Activated CD8-positive, alpha-beta memory T cell treated with anti-CD3 and anti-CD28 coated beads for 36 hours (primary cell): ENCODE data around the gene PCGF1. TPM values are rescaled to one million over a fixed set of nuclear protein-coding genes. Genes with fewer than 3 reads are reported as not detected.

ENCODE experiments used
- CTCF ChIA-PET: fragments of 350-600 bp; sonication (Branson Sonifier 250); formaldehyde crosslinking; loops from one replicate; lab custom pipeline; 2021; ENCODE audit warnings: antibody characterized with exemption; lab: Charles Lee
- POLR2A ChIA-PET: fragments of 350-600 bp; sonication (Branson Sonifier 250); formaldehyde crosslinking; loops from one replicate; lab custom pipeline; 2021; ENCODE audit warnings: antibody characterized with exemption; lab: Charles Lee
- total RNA-seq, 2 experiments: library from RNA; stranded (reverse); gene quantifications; one replicate each; pipeline ENCODE4 v1.2.3, GENCODE V29; 2021

PCGF1 gene
- total RNA-seq, 2 experiments from 2014 or later, result 23.8 to 26.1 TPM

- POLR2A ChIA-PET, result no interaction called here
Measured at GRCh38 chr2:74525717-74526648, 18.5 kb upstream of the PCGF1 start, which contains the start of gene DQX1. Gene DQX1 (minus strand): TSS chr2:74526231. CDS start chr2:74525729, 502 bp downstream.

GRCh38 chr2:74524955-74525716 lies 17.6 kb upstream of the PCGF1 start:
- CTCF ChIA-PET, result no interaction called here
- POLR2A ChIA-PET, result no interaction called here

More at GRCh38 chr2:74525717-74526648, 18.5 kb upstream of the PCGF1 start, which contains the start of gene DQX1:
- CTCF ChIA-PET, result interaction anchor here (0.9 to 1.4 kb wide), 2 partner anchors 44 to 51 kb away, joined by 3 to 4 read pairs; no protein-coding TSS in a partner anchor

- POLR2A ChIA-PET, result no interaction called here
- CTCF ChIA-PET, result interaction anchor here (1.2 kb wide), 1 partner anchor 9 kb away, joined by 3 read pairs; the partner anchor contains the start of gene TLX2
Measured at GRCh38 chr2:74524005-74524404, 16.5 kb upstream of the PCGF1 start.

- CTCF ChIA-PET, result interaction anchor here (0.9 to 1.5 kb wide), 5 partner anchors 8 to 40 kb away, joined by 3 read pairs; partner anchors contain the start of genes CCDC142, PCGF1, TLX2 and TTC31
- POLR2A ChIA-PET, result no interaction called here
Measured at GRCh38 chr2:74522516-74522915, 15.0 kb upstream of the PCGF1 start.

- ChIA-PET CTCF (interaction anchor here (0.6 kb wide), 1 partner anchor 15 kb away, joined by 3 read pairs; no protein-coding TSS in a partner anchor), POLR2A (interaction anchor here (1.0 kb wide), 1 partner anchor 17 kb away, joined by 3 read pairs; the partner anchor contains the start of gene LBX2)
Measured at GRCh38 chr2:74516650-74517049, 9.2 kb upstream of the PCGF1 start.

- ChIA-PET CTCF (no interaction called here), POLR2A (interaction anchor here (1.0 to 1.4 kb wide), 2 partner anchors 15 to 17 kb away, joined by 3 to 8 read pairs; partner anchors contain the start of gene LBX2)
Measured at GRCh38 chr2:74515981-74516633, 8.6 kb upstream of the PCGF1 start.

- POLR2A ChIA-PET, result interaction anchor here (0.6 to 1.4 kb wide), 3 partner anchors 14 to 28 kb away, joined by 3 to 8 read pairs (median 5); partner anchors contain the start of genes AUP1 and HTRA2
Measured at GRCh38 chr2:74515271-74515980, 7.9 kb upstream of the PCGF1 start.

GRCh38 chr2:74514368-74515270 lies 7.1 kb upstream of the PCGF1 start, which contains the start of gene TLX2:
Gene TLX2 (plus strand): TSS chr2:74514450. CDS start chr2:74514807, 357 bp downstream.
- CTCF ChIA-PET, result interaction anchor here (1.3 kb wide), 1 partner anchor 9 kb away, joined by 3 read pairs; no protein-coding TSS in a partner anchor
- POLR2A ChIA-PET, result interaction anchor here (0.6 to 1.4 kb wide), 4 partner anchors 15 to 29 kb away, joined by 3 to 8 read pairs (median 4); partner anchors contain the start of genes AUP1 and HTRA2

More at GRCh38 chr2:74515271-74515980, 7.9 kb upstream of the PCGF1 start:
- CTCF ChIA-PET, result interaction anchor here (1.3 kb wide), 1 partner anchor 8 kb away, joined by 3 read pairs; no protein-coding TSS in a partner anchor

GRCh38 chr2:74513605-74514367 lies 6.3 kb upstream of the PCGF1 start:
- CTCF ChIA-PET, result interaction anchor here (1.3 kb wide), 1 partner anchor 9 kb away, joined by 3 read pairs; no protein-coding TSS in a partner anchor
- POLR2A ChIA-PET, result interaction anchor here (1.1 to 1.4 kb wide), 3 partner anchors 10 to 16 kb away, joined by 3 to 5 read pairs (median 3); partner anchors contain the start of genes AUP1 and HTRA2

GRCh38 chr2:74512744-74513604 lies 5.5 kb upstream of the PCGF1 start:
- ChIA-PET POLR2A (interaction anchor here (0.5 to 1.3 kb wide), 3 partner anchors 9 to 204 kb away, joined by 3 read pairs; no protein-coding TSS in a partner anchor), CTCF (no interaction called here)

GRCh38 chr2:74511104-74511989 lies 3.9 kb upstream of the PCGF1 start:
- POLR2A ChIA-PET, result no interaction called here
- CTCF ChIA-PET, result interaction anchor here (0.6 kb wide), 1 partner anchor 127 kb away, joined by 3 read pairs; no protein-coding TSS in a partner anchor

- ChIA-PET CTCF (interaction anchor here (0.6 to 1.1 kb wide), 4 partner anchors 8 to 128 kb away, joined by 3 read pairs; no protein-coding TSS in a partner anchor), POLR2A (interaction anchor here (0.6 kb wide), 1 partner anchor 47 kb away, joined by 3 read pairs; no protein-coding TSS in a partner anchor)
Measured at GRCh38 chr2:74510272-74510671, 2.8 kb upstream of the PCGF1 start.

- CTCF ChIA-PET, result interaction anchor here (1.1 to 4.9 kb wide), 4 partner anchors 8 to 26 kb away, joined by 3 to 20 read pairs (median 5); partner anchors contain the start of genes CCDC142 and TTC31
- POLR2A ChIA-PET, result interaction anchor here (0.9 kb wide), 1 partner anchor 10 kb away, joined by 3 read pairs; no protein-coding TSS in a partner anchor
Measured at GRCh38 chr2:74507926-74508520, 528 bp upstream of the PCGF1 start.
